GM10248 (cell line): ENCODE measurements around the gene HPN.

ENCODE experiments used
- CTCF ChIA-PET: fragments of 300-600 bp; sonication (Branson Sonifier 250); formaldehyde crosslinking; extraction: SDS; loops from one replicate; lab custom pipeline; 2021; ENCODE audit warnings: antibody characterized with exemption; lab: Yijun Ruan, JAX
- POLR2A ChIA-PET: fragments of 350-650 bp; sonication (Branson Sonifier 250); formaldehyde crosslinking; extraction: SDS; loops from one replicate; lab custom pipeline; 2020; ENCODE audit warnings: antibody characterized with exemption; lab: Yijun Ruan, JAX
- DNase-seq: peaks from one replicate; pipeline ENCODE4 v3.0.0; 2012; ENCODE audit errors: extremely low spot score
- TF ChIP-seq, protein P1 (sequence below): IDR thresholded peaks from 2 replicates; pipeline ENCODE4 v1.5.1; 2012; ENCODE audit warnings: mild to moderate bottlenecking, low read depth; ENCODE audit errors: extremely low read depth, missing control alignments, control extremely low read depth

HPN gene

DNA sequence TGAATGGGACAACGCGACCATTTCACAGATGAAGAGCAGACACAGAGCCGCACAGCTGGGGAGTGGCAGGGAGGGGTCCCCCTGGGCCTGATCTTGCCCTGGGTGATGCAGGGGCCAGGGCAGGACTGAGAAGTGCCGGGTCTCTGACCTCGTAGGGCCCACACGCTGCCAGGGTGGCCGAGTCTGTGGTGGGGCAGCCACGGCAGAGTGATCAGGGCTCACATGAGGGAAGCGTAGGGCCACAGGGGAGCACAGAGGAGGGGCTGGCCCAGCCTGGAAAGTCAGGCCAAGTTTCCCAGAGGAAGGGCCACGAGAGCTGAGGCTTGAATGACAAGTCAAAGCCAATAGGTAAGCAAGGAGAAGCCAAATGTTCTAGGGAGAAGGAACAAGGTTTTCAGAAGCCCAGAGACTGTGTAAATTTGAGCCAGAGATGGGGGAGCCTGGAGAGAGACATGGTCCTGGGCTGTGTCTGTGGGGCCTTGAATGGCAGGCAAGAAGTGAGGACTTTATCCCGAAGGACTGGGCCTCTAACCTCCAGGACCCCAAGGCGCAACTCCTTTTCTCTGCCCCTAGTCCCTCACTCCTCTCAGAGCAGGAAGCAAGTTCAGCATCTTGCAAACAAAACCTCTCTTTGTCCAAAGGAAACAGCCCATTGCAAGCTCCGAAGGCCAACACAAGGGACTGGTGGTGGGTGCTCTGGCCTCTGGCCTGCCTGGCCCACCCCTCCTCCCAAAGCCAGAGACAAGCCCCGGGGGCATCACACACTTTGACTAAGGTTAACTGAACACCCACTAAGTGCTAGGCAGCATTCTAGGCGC lies 42.4 kb downstream of the HPN start:
- ChIA-PET POLR2A (no interaction called here), CTCF (interaction anchor here (8.3 kb wide), 1 partner anchor 17 kb away, joined by 38 read pairs; no protein-coding TSS in a partner anchor)
- DNase-seq: no peak
- TF ChIP-seq, protein P1, sequence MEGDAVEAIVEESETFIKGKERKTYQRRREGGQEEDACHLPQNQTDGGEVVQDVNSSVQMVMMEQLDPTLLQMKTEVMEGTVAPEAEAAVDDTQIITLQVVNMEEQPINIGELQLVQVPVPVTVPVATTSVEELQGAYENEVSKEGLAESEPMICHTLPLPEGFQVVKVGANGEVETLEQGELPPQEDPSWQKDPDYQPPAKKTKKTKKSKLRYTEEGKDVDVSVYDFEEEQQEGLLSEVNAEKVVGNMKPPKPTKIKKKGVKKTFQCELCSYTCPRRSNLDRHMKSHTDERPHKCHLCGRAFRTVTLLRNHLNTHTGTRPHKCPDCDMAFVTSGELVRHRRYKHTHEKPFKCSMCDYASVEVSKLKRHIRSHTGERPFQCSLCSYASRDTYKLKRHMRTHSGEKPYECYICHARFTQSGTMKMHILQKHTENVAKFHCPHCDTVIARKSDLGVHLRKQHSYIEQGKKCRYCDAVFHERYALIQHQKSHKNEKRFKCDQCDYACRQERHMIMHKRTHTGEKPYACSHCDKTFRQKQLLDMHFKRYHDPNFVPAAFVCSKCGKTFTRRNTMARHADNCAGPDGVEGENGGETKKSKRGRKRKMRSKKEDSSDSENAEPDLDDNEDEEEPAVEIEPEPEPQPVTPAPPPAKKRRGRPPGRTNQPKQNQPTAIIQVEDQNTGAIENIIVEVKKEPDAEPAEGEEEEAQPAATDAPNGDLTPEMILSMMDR: no peak

DNA sequence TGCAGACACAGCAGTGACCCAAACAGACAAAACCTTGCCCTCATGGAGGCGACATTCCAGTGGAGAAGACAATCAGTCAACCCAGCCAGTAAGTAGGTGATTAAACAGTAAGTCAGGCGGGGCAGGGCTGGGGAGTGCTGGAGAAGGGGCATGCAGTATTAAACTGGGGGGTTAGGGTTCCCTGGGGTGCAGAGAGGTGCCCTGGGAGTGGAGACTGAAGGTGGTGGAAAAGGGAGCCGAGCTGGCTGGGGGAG lies 42.9 kb downstream of the HPN start:
- TF ChIP-seq, protein P1: no peak
- CTCF ChIA-PET: interaction anchor here (3.4 kb wide), 1 partner anchor 17 kb away, joined by 26 read pairs; no protein-coding TSS in a partner anchor
- POLR2A ChIA-PET: no interaction called here

DNA sequence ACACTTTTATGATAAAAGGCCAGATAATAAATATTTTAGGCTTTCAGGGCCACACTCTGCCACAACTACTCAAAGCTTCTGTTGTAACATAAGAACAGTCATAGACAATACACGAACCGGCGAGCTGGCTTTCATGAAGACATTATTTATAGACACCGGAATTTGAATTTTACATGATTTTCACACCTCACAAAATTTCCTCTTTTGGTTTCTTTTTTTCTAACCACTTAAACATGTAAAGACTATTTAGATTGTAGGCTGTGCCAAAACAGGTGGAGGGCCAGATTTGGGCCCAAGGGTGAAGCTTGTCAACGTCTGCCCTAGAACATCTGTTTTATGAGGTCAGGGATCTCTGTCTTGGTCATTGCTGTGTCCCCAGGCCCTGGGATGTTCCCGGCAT lies 44.4 kb downstream of the HPN start:
- TF ChIP-seq, protein P1: no peak
- ChIA-PET POLR2A (no interaction called here), CTCF (interaction anchor here (0.9 to 3.4 kb wide), 8 partner anchors 10 to 56 kb away, joined by 3 to 26 read pairs (median 10); partner anchors contain the start of gene LGI4)
- DNase-seq: peak; percentile 65

More for the DNA sequence above, 42.9 kb downstream of the HPN start:
- no peak for DNase-seq

DNA sequence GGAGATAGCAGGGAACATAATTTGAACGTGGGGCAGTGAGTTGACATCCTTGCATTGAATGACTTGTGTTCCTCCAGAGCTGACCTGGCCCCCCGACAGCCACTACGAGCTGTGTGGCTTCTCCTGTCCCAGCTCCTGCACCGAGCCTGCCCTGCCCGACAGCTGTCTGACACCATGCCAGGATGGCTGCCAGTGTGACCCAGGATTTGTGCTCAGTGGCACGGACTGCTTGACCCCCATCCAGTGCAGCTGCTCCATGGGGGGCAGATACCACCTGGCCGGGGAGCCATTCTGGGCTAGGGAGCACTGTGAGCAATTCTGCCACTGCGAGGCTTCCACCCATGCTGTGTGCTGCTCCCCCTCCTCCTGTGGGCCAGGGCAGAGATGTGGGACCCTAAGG lies 44.9 kb downstream of the HPN start:
- POLR2A ChIA-PET: interaction anchor here (0.6 kb wide), 1 partner anchor 950 kb away, joined by 4 read pairs; no protein-coding TSS in a partner anchor

DNA sequence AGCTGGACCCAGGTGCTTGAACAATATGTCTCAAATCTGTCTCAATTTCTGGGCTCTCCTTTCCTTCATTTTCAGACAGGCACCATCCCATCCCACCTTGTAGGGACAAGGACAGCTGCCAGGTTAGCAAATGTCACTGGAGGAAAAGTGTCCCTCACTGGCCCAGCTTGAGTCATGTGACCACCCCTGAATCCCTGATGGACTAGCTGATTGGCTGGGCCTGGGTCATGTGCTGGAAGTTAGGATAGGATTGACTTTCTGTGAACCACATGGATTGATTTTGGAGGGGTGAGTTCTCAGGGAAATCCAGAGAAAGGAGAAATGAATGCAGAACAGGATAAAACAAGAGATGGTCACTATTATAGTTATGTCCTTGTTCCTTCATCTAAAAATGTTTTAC lies 45.9 kb downstream of the HPN start:
- TF ChIP-seq, protein P1: no peak
- ChIA-PET POLR2A (no interaction called here), CTCF (interaction anchor here (0.8 to 3.4 kb wide), 8 partner anchors 12 to 54 kb away, joined by 3 to 26 read pairs (median 10); partner anchors contain the start of gene LGI4)
- no peak for DNase-seq

More for the DNA sequence above, 44.9 kb downstream of the HPN start:
- no peak for DNase-seq
- TF ChIP-seq, protein P1: no peak
- CTCF ChIA-PET: interaction anchor here (0.9 to 3.4 kb wide), 8 partner anchors 10 to 55 kb away, joined by 3 to 26 read pairs (median 10); partner anchors contain the start of gene LGI4

DNA sequence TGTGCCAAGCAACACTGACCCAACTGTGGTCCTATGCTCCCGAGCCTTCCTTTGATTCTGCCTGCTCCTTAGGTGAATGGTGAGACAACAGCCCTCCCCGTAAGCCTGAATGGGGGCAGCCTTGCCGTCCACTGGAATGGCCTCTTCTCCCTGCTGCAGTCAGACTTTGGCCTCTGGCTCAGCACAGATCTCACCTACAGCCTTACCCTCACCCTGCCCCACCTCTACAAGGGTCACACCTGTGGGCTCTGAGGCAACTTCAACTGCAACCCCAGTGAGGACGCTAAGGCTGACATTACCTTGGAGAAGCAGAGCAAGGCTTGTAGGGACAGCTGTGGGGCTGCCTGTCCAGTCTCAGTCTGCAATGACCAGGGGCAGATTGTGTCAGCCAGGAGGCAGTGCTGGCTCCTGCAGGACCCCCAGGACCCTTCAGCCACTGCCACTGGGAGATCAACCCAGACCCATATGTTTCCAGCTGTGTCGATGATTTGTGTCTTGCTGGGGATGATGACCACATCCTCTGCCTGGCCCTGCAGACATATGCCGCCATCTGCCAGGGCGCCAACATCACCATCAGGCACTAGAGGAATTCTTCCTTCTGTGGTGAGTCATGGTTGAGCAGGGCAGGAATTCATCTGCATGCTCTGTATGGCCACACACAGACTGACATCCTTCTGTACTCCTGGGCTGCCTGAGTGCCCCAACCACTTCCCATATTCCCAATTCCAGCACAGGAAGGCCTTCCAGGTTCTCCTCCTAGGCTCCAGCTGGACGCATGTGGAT lies 46.8 kb downstream of the HPN start:
- DNase-seq: no peak
- CTCF ChIA-PET: interaction anchor here (1.2 kb wide), 1 partner anchor 21 kb away, joined by 4 read pairs; no protein-coding TSS in a partner anchor
- POLR2A ChIA-PET: no interaction called here
- TF ChIP-seq, protein P1: no peak
